ENCODE data around the gene RHO. TPM values are rescaled to one million over a fixed set of nuclear protein-coding genes. Genes with fewer than 3 reads are reported as not detected.

The RHO gene
- polyA plus RNA-seq, 1 of the 3 experiments (the other 2 are of a cell fraction) = not detected

- H3K9me3 ChIP-seq = no peaks in the 10 kb centered on the region
- ChIA-PET CTCF (interaction anchor here (1.2 kb wide), 1 partner anchor 72 kb away, joined by 3 read pairs; no protein-coding TSS in a partner anchor), POLR2A (no interaction called here)
- H3K27ac ChIP-seq (ENCODE audit: low read depth in 2 of 2, low read length in 1 of 2) = no peak overlapping the region
- peaks cover 0 to 10% of the 10 kb centered on the region in 2 experiments; a peak in 1 of 4 replicates for H3K4me1 ChIP-seq (ENCODE audit: control insufficient read depth in 1 of 2, insufficient read depth in 2 of 2, low read depth in 1 of 2, low read length in 1 of 2)
- no peaks in the 10 kb centered on the region for H3K79me2 ChIP-seq (ENCODE audit: insufficient read depth)
- H3K9ac ChIP-seq = no peak overlapping the region
- no peak for TF ChIP-seq MXI1 (IDR thresholded peaks at IDR 0.05; ENCODE audit: low read depth, low read length)
- TF ChIP-seq REST (IDR thresholded peaks at IDR 0.05; ENCODE audit: low read depth, low read length) = no peak
- TF ChIP-seq FOXJ3 (CRISPR knock-in tag; IDR thresholded peaks at IDR 0.05) = no peak
- no peak for TF ChIP-seq RCOR1 (IDR thresholded peaks at IDR 0.05; ENCODE audit: low read length)
- no peak for TF ChIP-seq ZBTB33 (IDR thresholded peaks at IDR 0.05; ENCODE audit: borderline replicate concordance, low read depth)
- TF ChIP-seq EZH2phosphoT487 (IDR thresholded peaks at IDR 0.05; ENCODE audit: borderline replicate concordance, low read depth) = no peak
- TF ChIP-seq SMC3 (IDR thresholded peaks at IDR 0.05; ENCODE audit: low read depth, low read length) = no peak
- TF ChIP-seq JUND (IDR thresholded peaks at IDR 0.05) = no peak
- no peak for TF ChIP-seq EP300 (IDR thresholded peaks at IDR 0.05; ENCODE audit: borderline replicate concordance in 1 of 2, low read depth in 1 of 2, low read length in 1 of 2)
- no peak for TF ChIP-seq MEF2A (IDR thresholded peaks at IDR 0.05; ENCODE audit: borderline replicate concordance, low read depth)
- H3K4me3 ChIP-seq (ENCODE audit: low read depth in 2 of 2, low read length in 1 of 2) = no peak overlapping the region
- no peaks in the 10 kb centered on the region for H3K9me2 ChIP-seq
- no peaks in the 10 kb centered on the region for H4K20me1 ChIP-seq (ENCODE audit: insufficient read depth)
- DNase-seq = no peak
- 98% methylated on average over 8 of the region's 21 CpGs for WGBS (ENCODE audit: low lambda C conversion rate)
- no peaks in the 10 kb centered on the region for H3F3A ChIP-seq (replicated peaks; ENCODE audit: insufficient read depth)
- H2AFZ ChIP-seq (ENCODE audit: low read depth) = no peak overlapping the region
- H3K4me2 ChIP-seq = no peak overlapping the region
- no peaks in the 10 kb centered on the region for H3K27me3 ChIP-seq (ENCODE audit: insufficient read depth)
- H3K36me3 ChIP-seq (replicated peaks in 1 of 2; ENCODE audit: control insufficient read depth in 1 of 2, insufficient read depth in 2 of 2, low read length in 1 of 2) = no peaks in the 10 kb centered on the region
Observed at GRCh38 chr3:129577925-129578786, 49.7 kb downstream of the RHO start.
